A549 (cell line): Measurements from ENCODE around the gene PIK3CA. TPM values are rescaled to one million over a fixed set of nuclear protein-coding genes. Genes with fewer than 3 reads are reported as not detected.

Source experiments
- ATAC-seq, 2 experiments: fragments of 200-7000 bp in 1 of 2; fragments of >200 bp in 1 of 2; cut with Nextera tagmentation in 1 of 2; cut with Tn5 transposase in 1 of 2; 3 replicates each; pipeline versions ENCODE4 v1.8.0 to v1.9.1; 2018 to 2020; ENCODE audit warnings: mild to moderate bottlenecking in 1 of 2, moderate library complexity in 1 of 2
- CTCF ChIA-PET: fragments of 300-600 bp; sonication (Branson Sonifier 250); formaldehyde crosslinking; extraction: SDS; loops from one replicate; lab custom pipeline; 2021; ENCODE audit warnings: antibody characterized with exemption, inconsistent platforms; lab: Yijun Ruan, JAX
- POLR2A ChIA-PET: fragments of 350-600 bp; formaldehyde crosslinking; extraction: SDS; loops from one replicate; lab custom pipeline; 2021; ENCODE audit warnings: antibody characterized with exemption, inconsistent platforms; lab: Yijun Ruan, JAX
- DNase-seq, 2 experiments: peaks; one replicate each; pipeline versions ENCODE4 v3.0.0 to v3.0.0-alpha.2; 2011 to 2016; ENCODE audit warnings: low read depth in 1 of 2, low spot score in 1 of 2
- FAIRE-seq: peaks from 2 replicates; lab custom pipeline; 2011; peaks lifted over from hg19 to GRCh38; lab: Jason Lieb, UNC
- H3K27ac ChIP-seq, 2 experiments: fragments of >200 bp; sonication (Bioruptor Twin); formaldehyde crosslinking; 3 replicates each; pipeline ENCODE4 v1.5.1; 2016 to 2017
- H3K4me1 ChIP-seq: fragments of >200 bp; sonication (Bioruptor Twin); formaldehyde crosslinking; 3 replicates; pipeline ENCODE4 v1.6.1; 2016
- H3K4me2 ChIP-seq: fragments of >200 bp; sonication (Bioruptor Twin); formaldehyde crosslinking; 3 replicates; pipeline ENCODE4 v1.6.1; 2016
- H3K4me3 ChIP-seq: fragments of >200 bp; sonication (Bioruptor Twin); formaldehyde crosslinking; 3 replicates; pipeline ENCODE4 v1.5.1; 2016
- H3K9me3 ChIP-seq: fragments of >200 bp; sonication (Bioruptor Twin); formaldehyde crosslinking; 3 replicates; pipeline ENCODE4 v1.6.1; 2016
- CBX2 ChIP-seq: fragments of 200-600 bp; sonication (generic); IDR thresholded peaks from 2 replicates; pipeline ENCODE4 v1.6.1; 2016; ENCODE audit warnings: low read depth, mild to moderate bottlenecking, borderline replicate concordance
- CBX8 ChIP-seq: fragments of 200-600 bp; sonication (generic); IDR thresholded peaks from 2 replicates; pipeline ENCODE4 v1.6.1; 2016
- CEBPB ChIP-seq, 2 experiments: fragments of >200 bp in 1 of 2; sonication (Bioruptor Twin) in 1 of 2; formaldehyde crosslinking in 1 of 2; IDR thresholded peaks; 2 replicates each; pipeline ENCODE4 v1.6.1; 2012 to 2016
- CHD4 ChIP-seq: fragments of 200-600 bp; sonication (generic); IDR thresholded peaks from 2 replicates; pipeline ENCODE4 v1.6.1; 2016; ENCODE audit warnings: antibody characterized with exemption, mild to moderate bottlenecking, borderline replicate concordance
- CTCF ChIP-seq: fragments of >200 bp; sonication (Bioruptor Twin); formaldehyde crosslinking; IDR thresholded peaks from 3 replicates; pipeline ENCODE4 v1.5.1; 2016
- EHMT2 ChIP-seq: fragments of 200-600 bp; sonication (generic); IDR thresholded peaks from 2 replicates; pipeline ENCODE4 v1.6.1; 2016; ENCODE audit warnings: antibody characterized with exemption, low read depth, mild to moderate bottlenecking, moderate library complexity
- ESRRA ChIP-seq: fragments of 150-350 bp; IDR thresholded peaks from 2 replicates; pipeline ENCODE4 v1.6.1; 2014; ENCODE audit warnings: mild to moderate bottlenecking, low read length, borderline replicate concordance
- FOSB ChIP-seq: fragments of 250-450 bp; sonication (Bioruptor Pico); IDR thresholded peaks from 2 replicates; pipeline ENCODE4 v1.5.0; 2020; ENCODE audit warnings: mild to moderate bottlenecking, moderate library complexity
- FOSL2 ChIP-seq, 2 experiments: fragments of 450-650 bp in 1 of 2; fragments of >200 bp in 1 of 2; sonication (Bioruptor Twin) in 1 of 2; formaldehyde crosslinking; IDR thresholded peaks; 2 replicates each; pipeline versions ENCODE4 v1.5.0 to v1.6.1; 2016 to 2020; ENCODE audit warnings: mild to moderate bottlenecking in 1 of 2, moderate library complexity in 1 of 2
- FOXS1 ChIP-seq: fragments of 250-450 bp; sonication (Bioruptor Pico); IDR thresholded peaks from 2 replicates; pipeline ENCODE4 v1.5.0; 2020; ENCODE audit warnings: mild to moderate bottlenecking, moderate library complexity
- GATA3 ChIP-seq: IDR thresholded peaks from 2 replicates; pipeline ENCODE4 v1.6.1; 2012; ENCODE audit warnings: borderline replicate concordance
- HDAC2 ChIP-seq: fragments of 200-600 bp; sonication (generic); IDR thresholded peaks from 2 replicates; pipeline ENCODE4 v1.6.1; 2016
- HES2 ChIP-seq: fragments of >200 bp; sonication (Bioruptor Twin); formaldehyde crosslinking; IDR thresholded peaks from 2 replicates; pipeline ENCODE4 v1.6.1; 2016
- JUN ChIP-seq, 2 experiments: fragments of >200 bp; sonication (Bioruptor Twin); formaldehyde crosslinking; IDR thresholded peaks; 2 replicates in 1 of 2; 3 replicates in 1 of 2; pipeline ENCODE4 v1.6.1; 2016 to 2017
- JUNB ChIP-seq: fragments of >200 bp; sonication (Bioruptor Twin); formaldehyde crosslinking; IDR thresholded peaks from 2 replicates; pipeline ENCODE4 v1.6.1; 2016
- MAFK ChIP-seq: fragments of 450-650 bp; IDR thresholded peaks from 2 replicates; pipeline ENCODE4 v1.6.1; 2014; ENCODE audit not compliant: partially characterized antibody
- MAZ ChIP-seq: fragments of 150-350 bp; IDR thresholded peaks from 2 replicates; pipeline ENCODE4 v1.6.1; 2014; ENCODE audit warnings: antibody characterized with exemption, low read depth, low read length, borderline replicate concordance
- NFE2L2 ChIP-seq: fragments of 150-350 bp; conservative IDR thresholded peaks from 2 replicates; pipeline ENCODE4 v1.6.1; 2014; ENCODE audit warnings: low read length
- PBX3 ChIP-seq: IDR thresholded peaks from 2 replicates; pipeline ENCODE4 v1.6.1; 2012
- RAD21 ChIP-seq, 2 experiments: fragments of >200 bp in 1 of 2; sonication (Bioruptor Twin) in 1 of 2; formaldehyde crosslinking in 1 of 2; IDR thresholded peaks in 1 of 2; conservative IDR thresholded peaks in 1 of 2; 2 replicates in 1 of 2; 3 replicates in 1 of 2; pipeline ENCODE4 v1.6.1; 2012 to 2018; ENCODE audit warnings: inconsistent platforms in 1 of 2
- SMC3 ChIP-seq: fragments of >200 bp; sonication (Bioruptor Twin); formaldehyde crosslinking; IDR thresholded peaks from 3 replicates; pipeline ENCODE4 v1.6.1; 2018; ENCODE audit warnings: inconsistent platforms
- TFCP2L1 ChIP-seq: fragments of 250-450 bp; sonication (Bioruptor Pico); IDR thresholded peaks from 2 replicates; pipeline ENCODE4 v1.5.0; 2021; ENCODE audit warnings: mild to moderate bottlenecking
- TP53 ChIP-seq: fragments of 250-450 bp; sonication (Bioruptor Pico); IDR thresholded peaks from 2 replicates; pipeline ENCODE4 v1.5.0; 2021; ENCODE audit warnings: mild to moderate bottlenecking, moderate library complexity
- ZFP36 ChIP-seq: fragments of 450-650 bp; IDR thresholded peaks from 2 replicates; pipeline ENCODE4 v1.6.1; 2014; ENCODE audit warnings: borderline replicate concordance; ENCODE audit not compliant: partially characterized antibody
- WGBS: methylation state at CpG from one replicate; pipeline ENCODE4 v1.1.6; 2017; ENCODE audit errors: missing lambda C conversion rate; 5-methylcytosine and 5-hydroxymethylcytosine counted together
- polyA plus RNA-seq, 4 experiments: library from polyadenylated mRNA; depleted of rRNA in 3 of 4; stranded (reverse); fragments of >200 nt; fragmentation: RNase III in 1 of 4; extraction: RNeasy Plus Mini Kit Qiagen cat#74134 plus additional on column Dnase treatment in 1 of 4; gene quantifications; 2 replicates in 3 of 4; 3 replicates in 1 of 4; pipeline ENCODE4 v1.2.3, GENCODE V29; 2011 to 2017
- TF ChIP-seq, protein P1 (sequence below): fragments of 200-600 bp; sonication (generic); IDR thresholded peaks from 2 replicates; pipeline ENCODE4 v1.6.1; 2016; ENCODE audit warnings: antibody characterized with exemption, mild to moderate bottlenecking, moderate library complexity
- TF ChIP-seq, protein P2 (sequence below): fragments of 150-350 bp; IDR thresholded peaks from 2 replicates; pipeline ENCODE4 v1.6.1; 2014; ENCODE audit warnings: low read depth, mild to moderate bottlenecking, low read length

The PIK3CA gene
- polyA plus RNA-seq, 2 of the 4 experiments (the other 2 are of a cell fraction) = 6.2 to 10.3 TPM

GRCh38 chr3:179133575-179133974, 14.6 kb upstream of the PIK3CA start:
- FAIRE-seq (no peak), ATAC-seq (no peak), DNase-seq (no peak)
- Histone ChIP-seq H3K9me3 (no peaks in the 10 kb centered on the region), H3K27ac (no peak overlapping the region), H3K4me1 (no peaks in the 10 kb centered on the region), H3K4me2 (no peak overlapping the region), H3K4me3 (no peak overlapping the region)
- 86% methylated on average over 1 of the region's 1 CpG for WGBS
- ChIA-PET POLR2A (no interaction called here), CTCF (no interaction called here)
- TF ChIP-seq JUN (IDR thresholded peaks at IDR 0.05) = no peak
- TF ChIP-seq MAFK = no peak
- no peak for TF ChIP-seq MAZ
- TF ChIP-seq TFCP2L1 (CRISPR knock-in tag) = no peak
- no peak for TF ChIP-seq EHMT2
- no peak for TF ChIP-seq PBX3
- TF ChIP-seq FOSB (CRISPR knock-in tag) = no peak
- TF ChIP-seq CHD4 = no peak
- no peak for TF ChIP-seq SMC3
- TF ChIP-seq, protein P1, sequence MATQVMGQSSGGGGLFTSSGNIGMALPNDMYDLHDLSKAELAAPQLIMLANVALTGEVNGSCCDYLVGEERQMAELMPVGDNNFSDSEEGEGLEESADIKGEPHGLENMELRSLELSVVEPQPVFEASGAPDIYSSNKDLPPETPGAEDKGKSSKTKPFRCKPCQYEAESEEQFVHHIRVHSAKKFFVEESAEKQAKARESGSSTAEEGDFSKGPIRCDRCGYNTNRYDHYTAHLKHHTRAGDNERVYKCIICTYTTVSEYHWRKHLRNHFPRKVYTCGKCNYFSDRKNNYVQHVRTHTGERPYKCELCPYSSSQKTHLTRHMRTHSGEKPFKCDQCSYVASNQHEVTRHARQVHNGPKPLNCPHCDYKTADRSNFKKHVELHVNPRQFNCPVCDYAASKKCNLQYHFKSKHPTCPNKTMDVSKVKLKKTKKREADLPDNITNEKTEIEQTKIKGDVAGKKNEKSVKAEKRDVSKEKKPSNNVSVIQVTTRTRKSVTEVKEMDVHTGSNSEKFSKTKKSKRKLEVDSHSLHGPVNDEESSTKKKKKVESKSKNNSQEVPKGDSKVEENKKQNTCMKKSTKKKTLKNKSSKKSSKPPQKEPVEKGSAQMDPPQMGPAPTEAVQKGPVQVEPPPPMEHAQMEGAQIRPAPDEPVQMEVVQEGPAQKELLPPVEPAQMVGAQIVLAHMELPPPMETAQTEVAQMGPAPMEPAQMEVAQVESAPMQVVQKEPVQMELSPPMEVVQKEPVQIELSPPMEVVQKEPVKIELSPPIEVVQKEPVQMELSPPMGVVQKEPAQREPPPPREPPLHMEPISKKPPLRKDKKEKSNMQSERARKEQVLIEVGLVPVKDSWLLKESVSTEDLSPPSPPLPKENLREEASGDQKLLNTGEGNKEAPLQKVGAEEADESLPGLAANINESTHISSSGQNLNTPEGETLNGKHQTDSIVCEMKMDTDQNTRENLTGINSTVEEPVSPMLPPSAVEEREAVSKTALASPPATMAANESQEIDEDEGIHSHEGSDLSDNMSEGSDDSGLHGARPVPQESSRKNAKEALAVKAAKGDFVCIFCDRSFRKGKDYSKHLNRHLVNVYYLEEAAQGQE = no peak
- TF ChIP-seq JUNB = no peak
- no peak for TF ChIP-seq CBX2
- no peak for TF ChIP-seq FOXS1 (CRISPR knock-in tag)
- TF ChIP-seq GATA3 = no peak

DNA sequence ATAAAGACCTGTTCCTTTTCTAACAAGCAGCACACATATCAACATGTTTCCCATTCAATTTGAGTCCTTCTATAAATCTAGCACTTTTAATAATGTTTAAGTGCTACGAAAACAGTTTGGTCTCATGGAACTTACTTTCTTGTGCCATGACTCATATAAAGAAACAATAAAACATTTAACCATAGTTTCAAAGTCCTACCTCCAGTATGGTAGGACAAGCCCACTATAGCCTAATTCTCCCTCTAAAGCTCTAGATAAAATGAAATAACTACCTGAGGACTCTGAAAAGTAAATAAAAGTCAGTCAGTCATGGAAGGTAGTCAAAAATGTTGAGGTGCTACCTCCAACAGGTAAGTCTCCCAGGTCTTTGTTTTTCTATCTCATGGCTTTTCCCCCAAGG, 12.0 kb upstream of the PIK3CA start:
- no peak overlapping the region for H3K4me2 ChIP-seq
- ATAC-seq (no peak), FAIRE-seq (no peak), DNase-seq (no peak)
- no peak overlapping the region for H3K4me3 ChIP-seq
- 33% methylated on average over 1 of the region's 1 CpG for WGBS
- CTCF ChIA-PET = interaction anchor here (0.6 to 1.2 kb wide), 2 partner anchors 121 to 206 kb away, joined by 3 read pairs; no protein-coding TSS in a partner anchor
- no peaks in the 10 kb centered on the region for H3K4me1 ChIP-seq
- POLR2A ChIA-PET = no interaction called here
- no peak for TF ChIP-seq HDAC2
- TF ChIP-seq FOXS1 (CRISPR knock-in tag) = no peak
- TF ChIP-seq HES2 = no peak
- no peak for TF ChIP-seq GATA3
- no peak for TF ChIP-seq RAD21 (conservative IDR thresholded peaks at IDR 0.05 in 1 of 2, IDR thresholded peaks at IDR 0.05 in 1 of 2)
- no peak for TF ChIP-seq TP53
- TF ChIP-seq CBX2 = no peak
- TF ChIP-seq CTCF = no peak
- TF ChIP-seq JUNB = no peak
- TF ChIP-seq PBX3 = no peak
- no peak for TF ChIP-seq CBX8
- TF ChIP-seq, protein P2, sequence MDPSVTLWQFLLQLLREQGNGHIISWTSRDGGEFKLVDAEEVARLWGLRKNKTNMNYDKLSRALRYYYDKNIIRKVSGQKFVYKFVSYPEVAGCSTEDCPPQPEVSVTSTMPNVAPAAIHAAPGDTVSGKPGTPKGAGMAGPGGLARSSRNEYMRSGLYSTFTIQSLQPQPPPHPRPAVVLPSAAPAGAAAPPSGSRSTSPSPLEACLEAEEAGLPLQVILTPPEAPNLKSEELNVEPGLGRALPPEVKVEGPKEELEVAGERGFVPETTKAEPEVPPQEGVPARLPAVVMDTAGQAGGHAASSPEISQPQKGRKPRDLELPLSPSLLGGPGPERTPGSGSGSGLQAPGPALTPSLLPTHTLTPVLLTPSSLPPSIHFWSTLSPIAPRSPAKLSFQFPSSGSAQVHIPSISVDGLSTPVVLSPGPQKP = no peak
- TF ChIP-seq FOSL2 (IDR thresholded peaks at IDR 0.05) = no peak
- no peak for TF ChIP-seq FOSL2 (CRISPR knock-in tag; IDR thresholded peaks at IDR 0.05)
- no peak for TF ChIP-seq CEBPB (IDR thresholded peaks at IDR 0.05)
- TF ChIP-seq JUN (IDR thresholded peaks at IDR 0.05) = no peak
- TF ChIP-seq ESRRA = no peak
- TF ChIP-seq NFE2L2 = no peak
- no peak for TF ChIP-seq ZFP36
- H3K9me3 ChIP-seq = no peaks in the 10 kb centered on the region
- H3K27ac ChIP-seq = no peak overlapping the region
